Liver (tissue), 9 donors: ENCODE measurements around the gene TMEM89. TPM values are rescaled to one million over a fixed set of nuclear protein-coding genes. Genes with fewer than 3 reads are reported as not detected.

Experiments
- DNase-seq: peaks from one replicate; pipeline ENCODE4 v3.0.0-alpha.2; 2017; ENCODE audit warnings: low spot score
- H3K27ac ChIP-seq, 2 donors: one replicate each; pipeline ENCODE4 v1.7.0; 2013; ENCODE audit warnings: inconsistent platforms in 2 of 2, low read length in 2 of 2, control low read depth in 1 of 2, low read depth in 1 of 2, mild to moderate bottlenecking in 1 of 2
- H3K27me3 ChIP-seq, 4 donors: one replicate each; pipeline versions ENCODE4 v1.6.1 to v1.7.0; 2013; ENCODE audit warnings: low read length in 3 of 4, inconsistent platforms in 1 of 4, mild to moderate bottlenecking in 1 of 4, moderate library complexity in 1 of 4; ENCODE audit not compliant: control insufficient read depth in 4 of 4, insufficient read depth in 4 of 4
- H3K36me3 ChIP-seq, 4 donors: one replicate each; pipeline versions ENCODE4 v1.6.1 to v1.7.0; 2013; ENCODE audit warnings: low read length in 3 of 4, mild to moderate bottlenecking in 3 of 4, low read depth in 1 of 4, moderate library complexity in 1 of 4; ENCODE audit not compliant: control insufficient read depth in 4 of 4, insufficient read depth in 3 of 4
- H3K4me1 ChIP-seq, 4 donors: one replicate each; pipeline versions ENCODE4 v1.6.1 to v1.7.0; 2013; ENCODE audit warnings: low read length in 3 of 4, mild to moderate bottlenecking in 3 of 4, moderate library complexity in 1 of 4; ENCODE audit not compliant: control insufficient read depth in 4 of 4, insufficient read depth in 4 of 4
- H3K4me3 ChIP-seq, 3 donors: one replicate each; pipeline versions ENCODE4 v1.6.1 to v1.7.0; 2013; ENCODE audit warnings: low read length in 3 of 3, control low read depth in 1 of 3, low read depth in 1 of 3, mild to moderate bottlenecking in 1 of 3
- H3K9ac ChIP-seq, 2 donors: one replicate each; pipeline ENCODE4 v1.7.0; 2013; ENCODE audit warnings: low read length in 2 of 2, mild to moderate bottlenecking in 2 of 2, moderate library complexity in 2 of 2, control low read depth in 1 of 2, low read depth in 1 of 2
- H3K9me3 ChIP-seq, 4 donors: one replicate each; pipeline versions ENCODE4 v1.6.1 to v1.7.0; 2013; ENCODE audit warnings: low read length in 3 of 4; ENCODE audit not compliant: control insufficient read depth in 4 of 4
- ATF3 ChIP-seq: IDR thresholded peaks from 2 replicates; pipeline ENCODE4 v1.6.1; 2016; ENCODE audit warnings: antibody characterized with exemption
- CTCF ChIP-seq: fragments of 150-350 bp; IDR thresholded peaks from 2 replicates; pipeline ENCODE4 v1.5.1; 2017; ENCODE audit warnings: improper control_type of control experiment, low read depth, low read length; ENCODE audit not compliant: missing input control
- EGR1 ChIP-seq, 2 donors: IDR thresholded peaks; 2 replicates each; pipeline ENCODE4 v1.6.1; 2016 to 2018; ENCODE audit warnings: antibody characterized with exemption in 2 of 2, low read depth in 2 of 2
- FOXA1 ChIP-seq: IDR thresholded peaks from 2 replicates; pipeline ENCODE4 v1.6.1; 2016; ENCODE audit warnings: antibody characterized with exemption
- FOXA2 ChIP-seq: IDR thresholded peaks from 2 replicates; pipeline ENCODE4 v1.6.1; 2016; ENCODE audit warnings: antibody characterized with exemption
- HNF4A ChIP-seq, 2 donors: conservative IDR thresholded peaks; 2 replicates each; pipeline ENCODE4 v1.6.1; 2016; ENCODE audit warnings: antibody characterized with exemption in 2 of 2, mild to moderate bottlenecking in 2 of 2
- HNF4G ChIP-seq: IDR thresholded peaks from 2 replicates; pipeline ENCODE4 v1.6.1; 2016; ENCODE audit warnings: antibody characterized with exemption
- JUND ChIP-seq, 2 donors: IDR thresholded peaks; 2 replicates each; pipeline ENCODE4 v1.6.1; 2016; ENCODE audit warnings: antibody characterized with exemption in 2 of 2
- MAX ChIP-seq: IDR thresholded peaks from 2 replicates; pipeline ENCODE4 v1.6.1; 2016; ENCODE audit warnings: antibody characterized with exemption
- RAD21 ChIP-seq, 2 donors: IDR thresholded peaks; 2 replicates each; pipeline ENCODE4 v1.6.1; 2016; ENCODE audit warnings: antibody characterized with exemption in 2 of 2, mild to moderate bottlenecking in 2 of 2
- REST ChIP-seq: IDR thresholded peaks from 2 replicates; pipeline ENCODE4 v1.6.1; 2016; ENCODE audit warnings: antibody characterized with exemption, mild to moderate bottlenecking
- RXRA ChIP-seq, 2 donors: IDR thresholded peaks; 2 replicates each; pipeline ENCODE4 v1.6.1; 2017 to 2018; ENCODE audit warnings: antibody characterized with exemption in 2 of 2, mild to moderate bottlenecking in 1 of 2
- SP1 ChIP-seq: IDR thresholded peaks from 2 replicates; pipeline ENCODE4 v1.6.1; 2018; ENCODE audit warnings: antibody characterized with exemption, mild to moderate bottlenecking
- TAF1 ChIP-seq: conservative IDR thresholded peaks from 2 replicates; pipeline ENCODE4 v1.6.1; 2016; ENCODE audit warnings: antibody characterized with exemption, mild to moderate bottlenecking
- YY1 ChIP-seq: IDR thresholded peaks from 2 replicates; pipeline ENCODE4 v1.6.1; 2016; ENCODE audit warnings: antibody characterized with exemption, mild to moderate bottlenecking
- ZBTB33 ChIP-seq: IDR thresholded peaks from 2 replicates; pipeline ENCODE4 v1.6.1; 2016; ENCODE audit warnings: antibody characterized with exemption
- WGBS: extraction: QIAGEN DNeasy Blood & Tissue Kit; methylation state at CpG from one replicate; pipeline ENCODE4 v1.1.7; 2013; 5-methylcytosine and 5-hydroxymethylcytosine counted together
- polyA plus RNA-seq, 2 donors: library from polyadenylated mRNA; stranded (reverse) in 1 of 2; unstranded in 1 of 2; fragments of 200-250 nt in 1 of 2; fragments of >200 nt in 1 of 2; fragmentation: Nextera tagmentation in 1 of 2; extraction: Ambion mirVana in 1 of 2; gene quantifications; one replicate each; pipeline versions ENCODE4 v1.2.1 to v1.2.3, GENCODE V29; 2013 to 2015
- total RNA-seq, 2 donors: library from RNA; depleted of rRNA; stranded (reverse); fragments of >200 nt; gene quantifications; one replicate each; pipeline ENCODE4 v1.2.3, GENCODE V29; 2014
- donor health status: healthy.
- donor health status: healthy.
- donor health status: healthy.
- donor health status: healthy.
- donor health status: healthy.

Gene TMEM89
- total and polyA plus RNA-seq, 4 donors: not detected

GRCh38 chr3:48652923-48653715 is 31.6 kb upstream of the TMEM89 start:
- no peak for TF ChIP-seq SP1
- no peak for TF ChIP-seq JUND (IDR thresholded peaks at IDR 0.05)
- TF ChIP-seq RAD21 (IDR thresholded peaks at IDR 0.05): no peak
- no peak for TF ChIP-seq FOXA2
- TF ChIP-seq CTCF: no peak
- no peak for TF ChIP-seq YY1
- TF ChIP-seq TAF1: no peak
- TF ChIP-seq ZBTB33: no peak
- TF ChIP-seq REST: no peak
- no peak for TF ChIP-seq MAX
- no peak for TF ChIP-seq HNF4A (conservative IDR thresholded peaks at IDR 0.05)
- TF ChIP-seq HNF4G: no peak
- TF ChIP-seq FOXA1: no peak
- peaks cover 0 to 9% (median under 1%) of the 10 kb centered on the region in 4 donors for H3K4me1 ChIP-seq
- no peaks in the 10 kb centered on the region for H3K27me3 ChIP-seq
- DNase-seq: no peak
- H3K4me3 ChIP-seq: no peak overlapping the region
- H3K9ac ChIP-seq: no peak overlapping the region
- 97% methylated on average over 15 of the region's 15 CpGs for WGBS
- no peaks in the 10 kb centered on the region for H3K36me3 ChIP-seq
- H3K9me3 ChIP-seq: no peaks in the 10 kb centered on the region
- H3K27ac ChIP-seq: no peak overlapping the region

GRCh38 chr3:48651771-48652170 is 30.2 kb upstream of the TMEM89 start:
- no peak overlapping the region for H3K4me3 ChIP-seq
- TF ChIP-seq RXRA (IDR thresholded peaks at IDR 0.05): no peak
- no peak for TF ChIP-seq ATF3
- no peak for TF ChIP-seq MAX
- no peak for TF ChIP-seq HNF4A (conservative IDR thresholded peaks at IDR 0.05)
- no peak for TF ChIP-seq FOXA1
- TF ChIP-seq HNF4G: no peak
- TF ChIP-seq EGR1 (IDR thresholded peaks at IDR 0.05; ENCODE audit: low read depth in 2 of 2): no peak
- TF ChIP-seq TAF1: no peak
- no peak for TF ChIP-seq RAD21 (IDR thresholded peaks at IDR 0.05)
- no peak for TF ChIP-seq ZBTB33
- no peak for TF ChIP-seq JUND (IDR thresholded peaks at IDR 0.05)
- TF ChIP-seq REST: no peak
- no peak for TF ChIP-seq YY1

More at GRCh38 chr3:48651771-48652170, 30.2 kb upstream of the TMEM89 start:
- Histone ChIP-seq H3K9me3 (no peaks in the 10 kb centered on the region), H3K27ac (no peak overlapping the region), H3K4me1 (peaks cover 0 to 8% (median under 1%) of the 10 kb centered on the region in 4 donors), H3K9ac (no peak overlapping the region), H3K27me3 (no peaks in the 10 kb centered on the region), H3K36me3 (no peaks in the 10 kb centered on the region)
- WGBS: 90% methylated on average over 11 of the region's 11 CpGs
- no peak for DNase-seq
